GM11168 (cell line): ENCODE data around the gene MACROH2A1.

Experiments
- in situ Hi-C: fragments of 300-500 bp; cut with MboI; formaldehyde crosslinking; loops from one replicate; pipeline ENCODE4 v1.12.0; 2022; ENCODE audit warnings: low sequenced_read_pairs; ENCODE audit not compliant: unreplicated experiment

MACROH2A1 gene

GRCh38 chr5:135398855-135399793 is at the start of gene MACROH2A1:
Gene MACROH2A1 (minus strand): TSS chr5:135399231. CDS start chr5:135389093, 10,138 bp downstream.
- in situ Hi-C loops = no loop called here

- in situ Hi-C loops = no loop called here
Observed at GRCh38 chr5:135448071-135448739, 49.2 kb upstream of the MACROH2A1 start.

DNA sequence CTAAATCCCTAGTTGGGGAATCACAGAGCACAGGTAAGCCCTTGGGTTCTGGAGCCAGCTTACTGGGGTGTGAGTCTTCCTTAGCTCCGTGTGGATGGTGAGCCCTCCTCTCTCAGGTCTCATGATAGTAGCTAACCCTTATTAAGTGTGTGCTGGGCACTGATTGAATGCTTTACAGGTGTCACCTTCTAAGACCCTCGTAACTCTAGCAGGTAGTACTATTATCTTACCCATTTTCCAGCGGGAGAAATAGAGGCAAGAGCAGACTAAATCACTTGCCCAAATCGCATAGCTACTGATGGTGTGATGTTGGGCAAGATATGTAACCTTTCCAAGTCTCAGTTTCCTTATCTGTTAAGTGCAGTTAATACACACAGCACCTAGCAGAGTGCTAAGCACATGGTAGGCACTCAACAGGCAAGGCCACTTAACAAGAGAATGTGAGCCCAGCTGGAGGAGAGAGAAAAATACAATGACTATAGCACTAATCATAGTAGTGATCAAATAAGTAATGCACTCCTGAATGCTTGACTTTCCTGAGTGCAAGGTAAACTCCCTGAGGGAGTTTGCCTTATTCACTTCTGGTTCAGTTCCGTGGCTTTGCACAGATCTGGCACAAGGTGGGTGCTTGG is 48.4 kb upstream of the MACROH2A1 start, which contains the start of gene DCANP1:
TSS of gene DCANP1 (minus strand) at position 51 of the 632 bp plus-strand sequence. CDS start 240 bp downstream, outside the sequence.
- in situ Hi-C loops = no loop called here

DNA sequence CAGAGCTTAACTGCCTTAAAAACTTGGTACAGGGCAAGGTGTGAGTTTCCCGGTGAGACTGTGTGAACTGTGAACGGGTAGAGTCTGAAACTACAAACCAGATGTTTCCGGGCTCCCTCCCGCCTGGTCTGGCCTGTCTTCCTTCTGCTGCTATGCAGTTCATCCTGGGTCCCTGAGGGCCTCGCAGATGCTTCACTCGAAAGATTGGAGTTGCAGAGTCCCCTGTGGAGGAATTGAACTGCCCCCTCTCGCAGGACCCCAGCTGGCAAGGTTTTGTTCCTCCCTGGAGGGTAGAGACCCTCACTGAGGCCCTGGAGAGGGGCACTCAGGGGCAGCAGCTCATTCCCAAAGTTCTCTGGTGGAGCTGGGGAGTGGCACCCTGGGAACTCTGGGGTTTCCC is 47.6 kb upstream of the MACROH2A1 start:
- in situ Hi-C loops = no loop called here

GRCh38 chr5:135446206-135446605 is 47.2 kb upstream of the MACROH2A1 start:
- in situ Hi-C loops = no loop called here

DNA sequence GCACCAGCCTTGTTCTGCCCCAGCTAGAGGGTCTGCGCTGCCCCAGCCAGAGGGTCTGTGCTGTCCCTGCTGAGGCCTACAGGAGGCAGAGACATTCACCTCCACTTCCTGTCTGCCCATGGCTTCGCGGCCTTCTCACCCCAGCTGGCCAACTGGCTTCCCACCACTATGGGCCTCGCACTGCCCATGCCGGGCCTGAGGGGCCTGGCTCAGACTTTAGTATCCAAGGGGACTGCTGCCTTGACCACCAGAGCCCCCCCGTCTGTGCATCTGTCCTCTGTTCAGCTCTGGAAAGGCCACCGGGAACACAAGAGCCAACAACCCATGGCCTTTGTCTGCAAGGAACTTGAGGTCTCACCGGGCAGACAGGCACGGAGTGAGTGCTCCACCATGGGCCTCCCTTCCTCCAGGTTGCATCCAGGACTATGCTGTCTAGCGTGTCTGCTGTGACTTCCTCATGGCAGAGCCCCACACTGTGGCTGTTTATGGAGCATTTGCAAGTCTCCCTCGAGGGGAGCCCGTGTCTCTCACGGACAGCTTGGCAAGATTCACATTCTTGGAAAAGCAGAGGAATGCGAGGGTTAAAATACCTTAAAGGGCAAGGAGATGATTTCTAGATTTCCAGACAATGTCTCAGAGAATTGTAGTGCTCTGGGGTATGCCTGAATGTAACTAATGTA is 46.4 kb upstream of the MACROH2A1 start:
- in situ Hi-C loops = no loop called here

DNA sequence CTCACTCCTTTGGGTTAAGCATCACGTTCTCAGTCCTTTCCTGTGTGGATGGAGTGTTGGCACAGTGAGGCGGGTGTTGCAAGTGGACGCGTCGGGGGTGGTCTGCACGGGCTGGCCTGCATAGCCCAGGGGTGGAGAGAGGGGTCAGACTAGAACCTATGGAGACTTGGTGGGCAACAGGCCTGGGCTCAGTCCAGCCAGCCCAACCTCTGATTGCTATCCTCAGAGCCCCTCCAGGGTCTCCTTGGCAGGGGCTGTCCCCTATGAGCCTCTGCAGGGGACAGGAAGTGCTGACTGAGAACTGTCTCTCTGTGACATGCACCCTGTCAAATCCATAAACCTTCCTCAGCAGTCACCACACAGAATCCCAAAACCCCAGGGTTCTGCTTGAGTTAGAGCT is 45.9 kb upstream of the MACROH2A1 start:
- in situ Hi-C loops = no loop called here

GRCh38 chr5:135444360-135444759 is 45.3 kb upstream of the MACROH2A1 start:
- in situ Hi-C loops = no loop called here

DNA sequence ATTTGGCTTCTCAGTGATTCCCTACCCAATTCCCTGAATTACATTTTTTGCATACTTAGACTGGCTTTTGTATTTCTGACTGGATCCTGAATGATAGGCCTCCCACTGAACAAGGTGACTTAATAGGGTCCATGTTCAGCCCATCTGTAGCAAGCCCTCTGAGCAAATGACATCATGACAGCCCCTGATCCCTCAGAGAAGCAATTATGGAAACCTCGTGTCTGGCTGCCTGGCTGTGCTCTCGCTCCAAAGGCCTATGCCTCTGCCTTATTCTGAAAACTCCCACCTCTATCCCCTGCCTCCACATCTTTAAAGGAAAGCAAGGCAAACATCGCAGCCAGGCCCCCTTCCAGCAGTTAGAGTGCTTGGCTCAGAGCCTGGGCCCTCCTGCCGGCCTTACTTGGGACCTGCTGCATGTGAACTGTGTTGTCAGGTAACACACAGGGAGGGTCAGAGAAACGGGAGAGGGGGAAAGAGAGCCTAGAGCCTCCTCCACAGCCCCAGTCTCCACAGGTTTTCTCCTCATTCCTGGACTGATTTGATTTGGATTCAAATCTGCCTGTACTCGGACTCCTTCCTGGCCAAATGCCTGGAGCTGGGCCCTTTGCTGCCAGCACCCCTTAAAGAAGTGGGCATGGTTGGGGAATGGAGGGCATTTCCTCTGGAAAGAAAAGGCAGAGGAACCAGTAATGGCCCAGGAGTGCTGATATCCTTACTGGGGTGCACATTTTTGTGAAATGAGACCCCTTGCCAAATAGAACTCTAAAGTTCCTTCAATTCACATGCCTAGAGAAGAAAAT is 44.3 kb upstream of the MACROH2A1 start:
- in situ Hi-C loops = no loop called here

DNA sequence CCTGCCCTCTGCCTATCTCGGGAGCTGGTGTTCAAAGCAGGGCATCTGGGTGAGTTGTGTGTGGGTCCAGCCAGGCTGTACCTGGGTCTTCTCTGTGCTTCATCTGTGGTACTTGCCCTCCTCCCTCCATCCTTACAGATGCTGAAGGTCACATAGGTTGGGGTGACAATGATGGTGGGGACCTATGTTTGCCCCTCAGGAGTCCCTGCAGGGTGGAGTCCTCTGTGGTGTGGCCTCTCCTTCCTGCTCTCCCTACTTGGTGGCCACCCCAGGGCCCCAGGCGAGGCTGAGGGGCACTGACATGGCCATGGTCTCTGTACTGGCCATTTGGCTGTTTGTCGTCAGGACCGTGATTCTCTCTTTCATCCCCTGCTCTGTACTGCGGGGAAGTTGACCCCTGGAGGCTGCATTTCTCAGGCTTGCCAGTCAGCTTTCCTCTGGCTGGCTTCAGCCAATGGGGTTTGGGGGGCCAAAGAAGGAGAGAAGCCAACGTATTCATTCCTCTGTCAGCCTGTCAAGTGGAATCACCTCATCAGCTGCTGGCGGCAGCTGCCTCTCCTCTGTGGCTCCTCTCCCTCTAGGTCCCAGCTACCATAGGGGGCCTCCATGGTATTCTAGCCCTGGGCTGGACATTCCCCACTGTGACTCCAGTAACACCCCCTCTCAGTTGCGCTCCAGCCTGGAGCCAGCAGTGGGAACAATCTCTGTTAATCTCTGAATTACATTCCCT is 43.6 kb upstream of the MACROH2A1 start:
- in situ Hi-C loops = no loop called here

GRCh38 chr5:135441919-135442318 is 42.9 kb upstream of the MACROH2A1 start:
- in situ Hi-C loops = no loop called here

GRCh38 chr5:135441350-135441831 is 42.4 kb upstream of the MACROH2A1 start:
- in situ Hi-C loops = no loop called here

DNA sequence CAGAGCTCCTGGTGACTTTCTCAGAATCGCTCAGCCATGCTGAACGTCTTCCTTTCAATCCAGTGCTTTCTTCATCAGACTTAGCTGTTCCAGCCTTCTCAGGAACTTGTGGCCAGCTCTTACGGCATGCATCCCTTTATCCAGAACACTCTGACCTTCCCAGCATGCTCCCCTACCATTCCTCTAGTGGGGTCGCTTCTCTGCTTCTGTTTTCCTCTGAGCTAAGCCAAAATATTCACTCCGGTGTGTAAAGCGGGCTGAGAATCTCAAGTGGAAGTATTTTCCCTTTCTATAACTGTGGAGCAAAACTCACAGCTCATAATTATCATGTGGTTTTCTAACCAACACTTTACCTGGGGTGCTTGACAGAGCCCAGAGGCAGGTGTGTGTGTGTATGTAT is 41.9 kb upstream of the MACROH2A1 start:
- in situ Hi-C loops = no loop called here

DNA sequence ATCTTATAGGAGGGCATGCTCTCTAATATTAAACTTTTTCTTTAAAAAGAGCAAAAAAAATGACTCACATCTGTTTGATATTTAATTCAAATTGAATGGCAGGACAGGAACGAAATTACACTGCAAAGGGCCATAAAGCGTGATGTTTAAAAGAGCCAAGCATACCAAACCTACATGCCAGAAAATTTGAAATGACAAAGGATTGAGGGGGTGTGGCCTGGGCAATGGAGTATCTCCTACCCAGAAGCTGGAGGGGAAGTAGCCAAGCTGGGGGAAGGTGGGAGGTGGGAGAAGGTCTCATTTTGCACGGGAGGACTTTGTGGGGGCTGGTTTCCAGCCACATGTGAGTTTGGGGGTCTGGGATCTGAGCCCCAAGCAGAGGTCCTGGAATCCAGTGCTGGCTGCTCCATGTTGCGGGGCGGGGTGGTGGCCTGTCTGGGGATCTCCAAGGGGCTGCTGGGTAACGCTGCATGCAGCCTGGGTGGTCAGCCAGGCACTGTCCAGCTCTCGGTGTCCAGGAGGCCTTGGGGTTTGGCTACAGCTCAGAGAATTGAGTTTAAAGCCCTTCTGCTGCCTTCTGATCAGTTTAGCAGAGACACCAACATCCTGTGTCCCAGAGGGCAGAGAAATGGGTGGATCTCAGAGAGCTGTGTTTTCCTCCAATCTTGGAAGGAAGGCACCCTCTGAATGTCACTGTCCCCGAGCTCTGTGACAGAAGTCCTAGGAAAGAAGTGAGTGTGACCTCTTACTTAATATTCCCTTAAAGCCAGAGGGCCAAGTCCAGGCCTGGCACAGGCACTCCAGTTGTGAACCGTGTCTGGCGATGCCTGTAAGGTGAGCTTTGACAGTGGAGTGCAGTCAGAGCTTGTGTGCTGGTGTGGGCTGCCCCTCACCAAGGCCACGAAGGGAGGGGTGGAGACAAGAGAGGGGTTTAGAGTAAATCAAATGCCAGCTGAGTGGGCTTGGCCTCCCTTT is 40.5 kb upstream of the MACROH2A1 start:
- in situ Hi-C loops = no loop called here

DNA sequence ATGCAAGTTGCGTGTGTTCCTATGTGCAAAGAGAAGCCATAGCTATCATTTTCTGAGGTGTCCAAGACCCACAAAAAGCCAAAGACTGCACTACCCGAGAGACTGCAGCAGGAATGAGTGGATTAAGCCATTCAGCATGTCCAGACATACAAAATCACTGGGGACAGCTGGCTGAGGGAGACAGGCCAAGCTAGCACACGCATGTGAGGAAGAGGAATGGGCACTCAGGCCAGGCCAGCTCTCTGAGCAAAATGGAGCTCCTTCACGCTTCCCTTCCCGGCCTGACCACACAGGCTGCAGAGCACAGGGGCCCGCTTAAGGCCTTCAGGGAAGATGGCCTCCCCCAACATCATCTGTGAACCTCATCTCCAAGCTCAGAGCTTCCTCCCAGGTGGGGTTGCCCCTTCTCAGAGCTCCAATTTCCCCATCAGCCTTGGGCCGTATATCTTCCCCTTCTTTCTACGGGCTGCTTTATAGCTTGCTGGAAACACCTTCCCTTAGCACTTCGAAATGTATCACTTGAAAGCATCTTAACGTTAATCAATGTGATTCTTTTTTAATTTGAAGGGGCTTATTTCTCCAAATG is 39.7 kb upstream of the MACROH2A1 start:
- in situ Hi-C loops = no loop called here

DNA sequence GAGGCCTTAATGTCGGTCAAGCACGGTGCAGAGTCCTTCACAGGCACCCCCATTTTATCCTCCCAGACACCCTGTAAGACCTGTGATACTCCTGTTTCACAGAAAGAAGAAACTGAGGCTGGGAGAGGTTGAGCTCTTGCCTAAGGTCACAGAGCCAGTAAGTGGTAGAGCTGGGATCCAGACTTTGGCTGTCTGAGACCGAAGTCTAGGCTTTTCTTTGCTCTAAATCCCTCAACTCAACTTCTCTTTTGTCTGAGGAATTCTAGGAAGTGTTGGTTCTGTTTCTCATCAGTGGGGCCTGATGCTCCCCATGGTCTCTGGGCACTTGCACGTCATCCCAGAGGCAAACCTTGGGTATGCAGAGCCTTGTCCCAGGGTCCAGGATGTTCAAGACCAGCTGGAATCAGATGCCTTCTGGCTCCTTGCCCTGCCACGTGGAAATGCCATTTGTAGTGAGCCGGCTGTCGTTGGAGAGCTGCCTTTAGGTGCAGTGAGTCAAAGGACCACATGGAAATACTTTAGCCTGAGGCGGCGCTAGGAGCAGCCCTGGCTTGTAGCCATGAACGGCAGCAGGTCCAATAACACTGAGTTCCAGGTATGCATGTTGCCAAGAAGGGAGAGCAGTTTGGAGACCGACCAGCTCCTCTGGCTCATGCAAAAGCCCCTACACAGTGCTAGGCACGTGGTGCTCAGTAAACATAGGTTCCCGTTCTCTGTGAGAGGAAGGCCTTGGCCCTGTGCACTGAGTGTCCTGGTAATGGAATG is 38.9 kb upstream of the MACROH2A1 start:
- in situ Hi-C loops = no loop called here

DNA sequence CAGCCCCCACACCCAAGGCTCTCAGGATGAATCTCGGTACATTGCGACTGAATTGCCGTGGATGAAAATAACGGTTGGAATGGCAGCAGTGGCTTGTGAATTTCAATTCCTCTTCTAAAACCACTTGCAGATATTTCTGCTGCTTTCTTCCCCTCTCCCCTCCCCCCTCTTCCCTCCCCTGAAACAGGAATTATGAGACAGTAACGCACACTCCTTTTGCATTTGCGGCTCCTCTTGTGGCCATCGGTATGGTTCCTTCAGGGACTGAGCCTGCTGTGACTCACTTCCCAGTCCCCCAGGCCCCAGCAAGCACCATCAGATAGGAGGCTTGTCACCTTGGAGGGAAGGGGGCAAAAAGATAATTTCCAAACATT is 38.4 kb upstream of the MACROH2A1 start:
- in situ Hi-C loops = no loop called here
